BLaER1 (cell line): Measurements from ENCODE around the gene MAP2K3.
A peak's percentile ranks its signal among the peaks of the same experiment; 100 is the strongest.

Experiments
- H3K27ac ChIP-seq: shearing (Covaris generic); formaldehyde crosslinking; 2 replicates; pipeline ENCODE4 v1.8.1; 2022
- H3K27me3 ChIP-seq: shearing (Covaris generic); formaldehyde crosslinking; 2 replicates; pipeline ENCODE4 v1.8.1; 2022
- H3K36me3 ChIP-seq: shearing (Covaris generic); formaldehyde crosslinking; 2 replicates; pipeline ENCODE4 v1.8.1; 2022
- H3K4me1 ChIP-seq: shearing (Covaris generic); formaldehyde crosslinking; 2 replicates; pipeline ENCODE4 v1.8.1; 2022
- H3K4me2 ChIP-seq: shearing (Covaris generic); formaldehyde crosslinking; 2 replicates; pipeline ENCODE4 v1.8.1; 2022
- H3K4me3 ChIP-seq: shearing (Covaris generic); formaldehyde crosslinking; 2 replicates; pipeline ENCODE4 v1.8.1; 2022
- H3K9ac ChIP-seq: shearing (Covaris generic); formaldehyde crosslinking; 2 replicates; pipeline ENCODE4 v1.8.1; 2022
- H3K9me3 ChIP-seq: shearing (Covaris generic); formaldehyde crosslinking; 2 replicates; pipeline ENCODE4 v1.8.1; 2022
- H4K20me1 ChIP-seq: shearing (Covaris generic); formaldehyde crosslinking; 2 replicates; pipeline ENCODE4 v1.8.1; 2022
- Cebpa-rat ChIP-seq: shearing (Covaris generic); IDR thresholded peaks from 2 replicates; pipeline ENCODE4 v1.8.1; 2022

Gene MAP2K3

GRCh38 chr17:21252796-21253645 lies 31.5 kb upstream of the MAP2K3 start, which contains the start of gene NATD1:
Gene NATD1 (minus strand): TSS chr17:21253410. CDS start chr17:21253264, 146 bp downstream.
- TF ChIP-seq Cebpa-rat = no peak
- peak within 1 kb of the TSS; percentile 44; the same call in 1 of the 2 replicates for H3K27ac ChIP-seq
- peak within 1 kb of the TSS; percentile 76 for H3K9ac ChIP-seq

GRCh38 chr17:21253646-21254441 lies 30.7 kb upstream of the MAP2K3 start:
- H4K20me1 ChIP-seq = peaks cover 39% of the 10 kb centered on the region
- no peak for TF ChIP-seq Cebpa-rat
- H3K9ac ChIP-seq = peak overlapping the region; percentile 76
- H3K4me3 ChIP-seq = peak overlapping the region; percentile 80
- no peaks in the 10 kb centered on the region for H3K36me3 ChIP-seq
- no peak overlapping the region for H3K27ac ChIP-seq
- peak overlapping the region; percentile 97 for H3K4me2 ChIP-seq
- no peaks in the 10 kb centered on the region for H3K9me3 ChIP-seq
- peaks cover 34% of the 10 kb centered on the region for H3K4me1 ChIP-seq
- H3K27me3 ChIP-seq = peaks cover 33% of the 10 kb centered on the region

More at GRCh38 chr17:21252796-21253645, 31.5 kb upstream of the MAP2K3 start, which contains the start of gene NATD1:
- peak within 1 kb of the TSS; percentile 97 for H3K4me2 ChIP-seq
- no peaks in the 10 kb centered on the region for H3K36me3 ChIP-seq
- H3K4me1 ChIP-seq = peaks cover 34% of the 10 kb centered on the region
- H3K27me3 ChIP-seq = peaks cover 33% of the 10 kb centered on the region
- H4K20me1 ChIP-seq = peaks cover 41% of the 10 kb centered on the region
- H3K9me3 ChIP-seq = no peaks in the 10 kb centered on the region
- H3K4me3 ChIP-seq = peak within 1 kb of the TSS; percentile 80

GRCh38 chr17:21258593-21258992 lies 25.9 kb upstream of the MAP2K3 start:
- H3K27ac ChIP-seq = no peak overlapping the region
- H3K4me2 ChIP-seq = no peak overlapping the region
- peaks cover 9% of the 10 kb centered on the region; the same call in 1 of the 2 replicates for H3K27me3 ChIP-seq
- no peak for TF ChIP-seq Cebpa-rat
- H4K20me1 ChIP-seq = no peaks in the 10 kb centered on the region
- H3K9me3 ChIP-seq = no peaks in the 10 kb centered on the region
- H3K4me3 ChIP-seq = no peak overlapping the region
- peaks cover 14% of the 10 kb centered on the region for H3K4me1 ChIP-seq
- no peaks in the 10 kb centered on the region for H3K36me3 ChIP-seq
- H3K9ac ChIP-seq = no peak overlapping the region

GRCh38 chr17:21262259-21262993 lies 22.1 kb upstream of the MAP2K3 start:
- no peak overlapping the region; the same call in 1 of the 2 replicates for H3K4me2 ChIP-seq
- peaks cover 12% of the 10 kb centered on the region for H3K4me1 ChIP-seq
- H4K20me1 ChIP-seq = no peaks in the 10 kb centered on the region
- TF ChIP-seq Cebpa-rat = no peak
- H3K36me3 ChIP-seq = no peaks in the 10 kb centered on the region
- no peaks in the 10 kb centered on the region for H3K9me3 ChIP-seq
- no peak overlapping the region for H3K9ac ChIP-seq
- H3K27me3 ChIP-seq = no peaks in the 10 kb centered on the region
- no peak overlapping the region for H3K27ac ChIP-seq
- no peak overlapping the region for H3K4me3 ChIP-seq

GRCh38 chr17:21263376-21263775 lies 21.1 kb upstream of the MAP2K3 start:
- Histone ChIP-seq H3K9ac (no peak overlapping the region), H3K4me2 (no peak overlapping the region), H3K27me3 (no peaks in the 10 kb centered on the region), H3K4me1 (peaks cover 22% of the 10 kb centered on the region), H4K20me1 (no peaks in the 10 kb centered on the region), H3K36me3 (no peaks in the 10 kb centered on the region), H3K27ac (no peak overlapping the region), H3K4me3 (no peak overlapping the region), H3K9me3 (no peaks in the 10 kb centered on the region)
- TF ChIP-seq Cebpa-rat = no peak

GRCh38 chr17:21268596-21269188 lies 15.8 kb upstream of the MAP2K3 start:
- H3K4me1 ChIP-seq = peaks cover 42% of the 10 kb centered on the region
- H3K4me3 ChIP-seq = no peak overlapping the region
- no peaks in the 10 kb centered on the region for H3K27me3 ChIP-seq
- H3K4me2 ChIP-seq = peak overlapping the region; percentile 66
- no peaks in the 10 kb centered on the region for H3K9me3 ChIP-seq
- no peak overlapping the region for H3K27ac ChIP-seq
- H4K20me1 ChIP-seq = no peaks in the 10 kb centered on the region
- TF ChIP-seq Cebpa-rat = no peak
- no peak overlapping the region for H3K9ac ChIP-seq
- no peaks in the 10 kb centered on the region for H3K36me3 ChIP-seq

GRCh38 chr17:21269394-21269793 lies 15.1 kb upstream of the MAP2K3 start:
- Histone ChIP-seq H3K4me2 (no peak overlapping the region), H3K36me3 (no peaks in the 10 kb centered on the region), H3K27ac (no peak overlapping the region), H3K27me3 (no peaks in the 10 kb centered on the region), H3K4me3 (no peak overlapping the region), H3K4me1 (peaks cover 49% of the 10 kb centered on the region), H3K9ac (no peak overlapping the region), H4K20me1 (no peaks in the 10 kb centered on the region), H3K9me3 (no peaks in the 10 kb centered on the region)
- TF ChIP-seq Cebpa-rat = no peak

GRCh38 chr17:21271454-21272183 lies 12.9 kb upstream of the MAP2K3 start:
- H3K27ac ChIP-seq = no peak overlapping the region
- no peaks in the 10 kb centered on the region for H4K20me1 ChIP-seq
- H3K9ac ChIP-seq = no peak overlapping the region
- H3K27me3 ChIP-seq = no peaks in the 10 kb centered on the region
- H3K36me3 ChIP-seq = no peaks in the 10 kb centered on the region
- no peak overlapping the region for H3K4me3 ChIP-seq
- H3K4me1 ChIP-seq = peaks cover 68% of the 10 kb centered on the region
- no peak overlapping the region for H3K4me2 ChIP-seq
- no peak for TF ChIP-seq Cebpa-rat
- H3K9me3 ChIP-seq = no peaks in the 10 kb centered on the region
